Measurements from ENCODE around the gene CDKL1. TPM values are rescaled to one million over a fixed set of nuclear protein-coding genes. Genes with fewer than 3 reads are reported as not detected.

CDKL1 gene
- total RNA-seq, 1 experiment from 2014 or later: 14.4 TPM

DNA sequence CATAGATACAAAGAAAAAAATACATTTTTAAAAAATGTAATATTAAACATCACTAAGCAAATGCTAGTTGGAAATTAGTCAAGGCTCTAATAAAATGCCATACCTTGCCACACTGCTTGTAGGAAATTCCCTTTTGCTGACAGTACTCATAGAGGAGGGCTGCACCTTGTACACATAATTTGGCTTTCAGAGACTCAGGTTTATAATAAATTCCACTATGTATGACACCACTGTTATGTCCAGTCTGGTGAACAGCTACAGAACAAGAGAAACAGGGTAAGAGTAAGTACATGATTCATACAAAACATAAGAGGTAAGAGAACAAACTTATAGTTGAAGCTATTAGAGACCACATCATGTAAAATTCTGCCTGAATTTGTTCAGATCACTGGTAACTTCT lies 94.8 kb downstream of the CDKL1 start:
- Histone ChIP-seq H3K27ac (ENCODE audit: low read length) (no peak overlapping the region), H3K9me2 (replicated peaks; ENCODE audit: low read length) (no peaks in the 10 kb centered on the region), H4K20me1 (ENCODE audit: low read length) (no peaks in the 10 kb centered on the region), H3K4me3 (ENCODE audit: low read length) (no peak overlapping the region), H3K36me3 (ENCODE audit: low read depth, low read length) (peaks cover 6% of the 10 kb centered on the region; the same call in 1 of the 2 replicates), H3K27me3 (ENCODE audit: low read length) (no peaks in the 10 kb centered on the region), H3K4me2 (ENCODE audit: low read length) (no peak overlapping the region), H3K4me1 (ENCODE audit: insufficient read depth, low read length) (no peaks in the 10 kb centered on the region), H3K9ac (ENCODE audit: low read length) (no peak overlapping the region), H3F3A (ENCODE audit: low read length, unreplicated experiment) (no peaks in the 10 kb centered on the region), H3K9me3 (ENCODE audit: low read length) (no peaks in the 10 kb centered on the region), H3K79me2 (ENCODE audit: low read length) (peaks cover 28% of the 10 kb centered on the region), H2AFZ (ENCODE audit: low read length) (no peak overlapping the region)
- ChIA-PET POLR2A (ENCODE audit: unreplicated experiment) (no interaction called here), CTCF (no interaction called here)
- peak; percentile 24 for ATAC-seq
- DNase-seq: peak; percentile 17
- TF ChIP-seq EZH2 (IDR thresholded peaks at IDR 0.05; ENCODE audit: low read length, unreplicated experiment) (no peak), CTCF (conservative IDR thresholded peaks at IDR 0.05; ENCODE audit: low read depth, low read length) (no peak), EZH2phosphoT487 (IDR thresholded peaks at IDR 0.05; ENCODE audit: borderline replicate concordance, low read length) (no peak)
- intact Hi-C loops (cut with micrococcal nuclease): no loop called here
- BruUV-seq (replicated peaks): no TSS peak

GRCh38 chr14:50299585-50299984 lies 97.1 kb downstream of the CDKL1 start:
- Histone ChIP-seq H3K4me1 (ENCODE audit: insufficient read depth, low read length) (no peaks in the 10 kb centered on the region), H3K79me2 (ENCODE audit: low read length) (peaks cover 10% of the 10 kb centered on the region), H3K9ac (ENCODE audit: low read length) (no peak overlapping the region), H3K4me3 (ENCODE audit: low read length) (no peak overlapping the region), H4K20me1 (ENCODE audit: low read length) (no peaks in the 10 kb centered on the region), H3F3A (ENCODE audit: low read length, unreplicated experiment) (no peaks in the 10 kb centered on the region), H3K27ac (ENCODE audit: low read length) (no peak overlapping the region), H3K9me3 (ENCODE audit: low read length) (no peaks in the 10 kb centered on the region), H3K4me2 (ENCODE audit: low read length) (no peak overlapping the region), H3K9me2 (replicated peaks; ENCODE audit: low read length) (no peaks in the 10 kb centered on the region), H2AFZ (ENCODE audit: low read length) (no peak overlapping the region), H3K36me3 (ENCODE audit: low read depth, low read length) (peaks cover 6% of the 10 kb centered on the region; the same call in 1 of the 2 replicates), H3K27me3 (ENCODE audit: low read length) (no peaks in the 10 kb centered on the region)
- DNase-seq: no peak
- no peak for ATAC-seq
- POLR2A ChIA-PET (ENCODE audit: unreplicated experiment): no interaction called here
- intact Hi-C loops (cut with micrococcal nuclease): no loop called here
- TF ChIP-seq EZH2 (IDR thresholded peaks at IDR 0.05; ENCODE audit: low read length, unreplicated experiment) (no peak), CTCF (conservative IDR thresholded peaks at IDR 0.05; ENCODE audit: low read depth, low read length) (no peak), EZH2phosphoT487 (IDR thresholded peaks at IDR 0.05; ENCODE audit: borderline replicate concordance, low read length) (no peak)
- CTCF ChIA-PET: no interaction called here
- BruUV-seq (replicated peaks): no TSS peak

GRCh38 chr14:50290306-50290705 lies 106.4 kb downstream of the CDKL1 start:
- H3K79me2 ChIP-seq (ENCODE audit: low read length): no peaks in the 10 kb centered on the region
- no peak overlapping the region for H3K4me2 ChIP-seq (ENCODE audit: low read length)
- DNase-seq (no peak), ATAC-seq (no peak)
- TF ChIP-seq EZH2 (IDR thresholded peaks at IDR 0.05; ENCODE audit: low read length, unreplicated experiment) (no peak), CTCF (conservative IDR thresholded peaks at IDR 0.05; ENCODE audit: low read depth, low read length) (no peak), EZH2phosphoT487 (IDR thresholded peaks at IDR 0.05; ENCODE audit: borderline replicate concordance, low read length) (no peak)
- ChIA-PET CTCF (no interaction called here), POLR2A (ENCODE audit: unreplicated experiment) (no interaction called here)
- H3K9me3 ChIP-seq (ENCODE audit: low read length): no peaks in the 10 kb centered on the region
- no peak overlapping the region for H3K4me3 ChIP-seq (ENCODE audit: low read length)
- H3K36me3 ChIP-seq (ENCODE audit: low read depth, low read length): peaks cover 7% of the 10 kb centered on the region; the same call in 1 of the 2 replicates
- H3K27me3 ChIP-seq (ENCODE audit: low read length): no peaks in the 10 kb centered on the region
- H3K27ac ChIP-seq (ENCODE audit: low read length): no peak overlapping the region
- no peaks in the 10 kb centered on the region for H3K4me1 ChIP-seq (ENCODE audit: insufficient read depth, low read length)
- H4K20me1 ChIP-seq (ENCODE audit: low read length): no peaks in the 10 kb centered on the region
- no peaks in the 10 kb centered on the region for H3F3A ChIP-seq (ENCODE audit: low read length, unreplicated experiment)
- H3K9me2 ChIP-seq (replicated peaks; ENCODE audit: low read length): no peaks in the 10 kb centered on the region
- no TSS peak for BruUV-seq (replicated peaks)
- intact Hi-C loops (cut with micrococcal nuclease): no loop called here
- H3K9ac ChIP-seq (ENCODE audit: low read length): no peak overlapping the region
- H2AFZ ChIP-seq (ENCODE audit: low read length): no peak overlapping the region
